A204.1 (cell line): ENCODE data around the gene PRXL2A.
"Not testable (repeated sequence)": the region's sequence is repeated elsewhere in the genome, so short reads cannot be mapped to it uniquely, and the experiment has no call there.

Source experiments
- FAIRE-seq: peaks from 2 replicates; lab custom pipeline; 2012; peaks lifted over from hg19 to GRCh38; lab: Jason Lieb, UNC

PRXL2A gene

GRCh38 chr10:80411681-80412220, 3.4 kb downstream of the PRXL2A start:
- no peak for FAIRE-seq

- no peak for FAIRE-seq
Observed at GRCh38 chr10:80412486-80412885, 4.1 kb downstream of the PRXL2A start.

GRCh38 chr10:80413271-80413996, 5.1 kb downstream of the PRXL2A start:
- FAIRE-seq, result no peak

GRCh38 chr10:80414142-80414895, 6.0 kb downstream of the PRXL2A start:
- no peak for FAIRE-seq

DNA sequence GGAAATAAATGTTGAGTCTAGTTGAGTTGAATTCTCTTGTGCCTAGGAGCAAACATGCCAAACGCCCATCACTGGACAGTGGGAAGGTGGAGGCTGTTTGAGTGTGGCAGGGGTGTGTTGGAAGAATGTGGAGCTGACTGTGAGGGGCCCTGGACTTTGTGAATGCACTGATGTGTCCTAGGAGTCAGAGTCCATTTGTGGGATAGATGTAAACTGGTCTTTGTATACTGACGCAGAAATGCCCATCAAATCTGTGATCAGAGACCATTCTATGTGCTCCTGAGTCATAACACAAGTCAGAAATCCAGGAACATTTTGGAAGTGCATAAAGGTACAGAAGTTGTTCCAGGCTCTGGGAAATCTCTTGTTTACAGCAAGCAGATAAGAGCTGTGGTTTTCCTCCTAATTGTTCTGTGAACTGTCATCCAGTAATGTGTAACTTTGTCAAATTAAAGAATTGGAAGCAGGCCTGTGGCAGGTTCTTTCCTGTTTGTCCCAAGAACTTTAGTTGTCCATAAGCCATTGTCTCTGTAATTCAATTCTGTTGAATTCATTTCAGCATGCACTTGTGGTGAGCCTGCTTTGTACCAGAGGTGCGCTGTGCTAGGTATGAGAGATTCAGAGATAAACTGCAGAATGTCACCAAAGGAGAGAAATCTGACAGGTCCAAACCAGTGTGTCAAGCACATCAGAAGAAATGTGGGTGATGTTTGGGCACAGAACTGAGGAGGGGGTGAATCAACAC, 7.6 kb downstream of the PRXL2A start:
- FAIRE-seq, result no peak

GRCh38 chr10:80416479-80417098, 8.2 kb downstream of the PRXL2A start:
- no peak for FAIRE-seq

DNA sequence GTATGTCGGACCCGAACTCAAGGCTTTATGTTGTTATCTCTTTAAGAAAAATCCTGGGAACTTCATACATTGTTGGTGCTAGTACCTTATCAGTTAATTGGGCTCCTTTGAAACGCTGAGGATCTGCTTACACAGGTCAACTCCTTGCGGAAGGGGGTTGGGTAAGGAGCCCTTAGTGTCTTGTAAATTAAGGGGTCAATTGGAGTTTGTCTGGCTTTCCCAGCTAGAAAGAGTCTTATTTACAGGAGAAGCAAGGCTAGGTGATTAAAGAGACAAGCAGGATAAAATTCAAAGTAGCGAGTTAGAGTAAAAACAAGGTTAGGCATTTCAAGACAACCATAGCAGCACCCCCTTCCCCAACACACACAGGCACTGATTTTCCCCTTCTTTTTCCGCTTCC, 8.9 kb downstream of the PRXL2A start:
- not testable (repeated sequence) for FAIRE-seq

- no peak for FAIRE-seq
Observed at GRCh38 chr10:80421050-80421706, 12.8 kb downstream of the PRXL2A start.

DNA sequence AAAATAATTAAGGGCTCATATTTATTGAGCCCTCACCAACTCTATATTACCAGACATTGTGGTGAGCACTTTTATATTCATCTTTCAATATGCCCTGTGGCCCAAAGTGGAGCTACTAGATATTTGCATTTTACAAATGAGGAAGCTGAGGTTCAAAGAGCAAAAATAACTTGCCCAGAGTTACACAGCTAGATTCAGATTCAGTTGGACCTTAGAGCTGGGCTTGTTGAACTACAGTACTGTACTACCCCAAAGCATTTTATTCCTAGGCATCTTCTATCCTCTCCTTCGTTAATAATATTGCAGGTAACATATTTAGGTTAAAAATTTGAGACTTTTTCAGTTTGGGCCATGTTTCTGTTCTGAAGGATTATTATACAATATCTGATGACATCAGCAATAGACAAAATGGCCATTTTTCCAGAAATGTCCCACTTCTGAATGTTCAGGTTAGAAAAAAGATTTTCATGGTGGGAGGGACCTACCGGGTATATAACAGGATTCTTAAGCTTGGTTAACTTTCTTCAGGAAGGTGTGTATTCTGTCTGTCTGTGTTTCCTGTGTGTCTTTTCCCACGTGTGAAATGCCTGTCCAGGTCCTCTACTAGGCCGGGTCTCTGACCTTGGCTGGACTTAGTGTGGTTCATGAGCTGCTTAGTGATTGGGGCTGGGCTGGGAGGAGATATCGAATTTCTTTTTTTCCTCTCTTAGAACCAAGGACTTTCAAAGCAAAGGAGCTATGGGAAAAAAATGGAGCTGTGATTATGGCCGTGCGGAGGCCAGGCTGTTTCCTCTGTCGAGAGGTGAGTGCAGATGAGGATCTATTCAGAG, 13.6 kb downstream of the PRXL2A start:
- no peak for FAIRE-seq

- FAIRE-seq, result no peak
Observed at GRCh38 chr10:80425901-80426300, 17.6 kb downstream of the PRXL2A start.

DNA sequence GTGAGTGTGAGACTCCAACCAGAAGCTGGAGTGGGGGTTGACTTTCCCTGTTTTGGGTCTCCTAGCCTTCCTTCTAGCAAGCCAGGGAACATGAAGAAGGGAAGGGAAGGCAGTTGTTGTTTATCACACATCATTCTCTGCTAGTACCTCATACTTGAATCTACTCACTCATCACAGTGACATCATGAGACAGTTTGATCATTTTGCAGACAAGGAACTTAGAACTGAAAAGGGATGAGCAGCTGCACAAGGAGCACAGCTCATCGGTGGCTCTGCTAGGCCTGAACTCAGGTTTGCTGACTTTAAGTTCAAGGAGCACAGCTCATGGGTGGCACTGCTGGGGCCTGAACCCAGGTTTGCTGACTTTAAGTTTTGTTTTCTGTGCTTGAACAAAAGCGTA, 19.2 kb downstream of the PRXL2A start:
- no peak for FAIRE-seq

DNA sequence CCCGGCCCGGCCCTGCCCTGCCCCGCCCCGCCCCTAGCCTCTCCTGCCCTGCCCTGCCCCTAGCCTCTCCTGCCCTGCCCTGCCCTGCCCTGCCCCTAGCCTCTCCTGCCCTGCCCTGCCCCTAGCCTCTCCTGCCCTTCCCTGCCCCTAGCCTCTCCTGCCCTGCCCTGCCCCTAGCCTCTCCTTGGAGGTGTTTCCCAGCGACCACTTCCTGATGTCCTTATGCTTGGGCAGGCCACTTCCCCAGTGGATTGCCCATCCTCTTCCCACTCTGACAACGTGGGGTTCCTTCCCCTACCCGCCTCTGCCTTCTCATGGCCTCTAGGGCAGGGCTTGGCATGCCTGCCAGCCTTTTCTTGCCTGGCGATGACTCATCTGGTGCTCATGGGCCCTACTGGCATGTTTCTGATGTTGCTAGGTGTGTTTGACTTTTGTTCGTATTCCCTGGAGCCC, 21.2 kb downstream of the PRXL2A start:
- no peak for FAIRE-seq

DNA sequence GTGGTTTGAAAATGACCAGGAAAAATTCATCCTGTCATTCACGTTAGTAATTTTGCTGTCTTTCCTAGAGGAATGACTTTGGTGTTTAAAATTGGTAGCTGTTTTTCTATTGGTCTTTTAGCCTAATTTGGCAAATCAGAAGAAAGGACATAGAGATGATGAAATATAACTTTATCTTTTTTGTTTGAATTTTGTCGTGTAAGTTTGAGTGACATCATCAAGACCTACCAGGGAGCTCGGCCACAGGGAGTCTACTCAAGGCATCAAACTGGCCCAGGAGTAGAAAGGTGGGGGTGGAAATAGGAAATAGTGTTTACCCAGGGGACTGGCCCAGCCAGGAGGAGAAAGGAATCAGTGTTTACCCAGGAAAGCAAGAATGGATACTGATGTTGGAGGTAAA, 24.8 kb downstream of the PRXL2A start:
- FAIRE-seq, result no peak

- FAIRE-seq, result no peak
Observed at GRCh38 chr10:80436446-80437098, 28.2 kb downstream of the PRXL2A start.

- no peak for FAIRE-seq
Observed at GRCh38 chr10:80437227-80437626, 28.9 kb downstream of the PRXL2A start.

DNA sequence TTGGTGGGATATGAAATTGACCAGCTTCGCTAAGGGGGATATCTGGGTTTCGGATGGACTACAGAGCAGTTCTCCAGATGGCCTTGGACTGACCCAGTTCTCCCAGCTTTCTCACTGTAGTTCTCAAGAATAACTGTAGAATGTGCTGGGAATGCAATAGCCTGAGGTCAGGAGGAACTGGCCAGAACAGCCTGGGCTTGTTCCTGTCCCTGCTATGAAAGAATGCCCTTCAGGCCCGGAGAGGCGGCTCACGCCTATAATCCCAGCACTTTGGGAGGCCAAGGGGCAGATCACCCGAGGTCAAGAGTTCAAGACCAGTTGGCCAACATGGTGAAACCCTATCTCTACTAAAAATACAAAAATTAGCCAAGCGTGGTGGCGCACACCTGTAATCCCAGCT, 33.5 kb downstream of the PRXL2A start:
- no peak for FAIRE-seq

- FAIRE-seq, result no peak
Observed at GRCh38 chr10:80442879-80443278, 34.5 kb downstream of the PRXL2A start.

GRCh38 chr10:80443531-80443974, 35.2 kb downstream of the PRXL2A start:
- no peak for FAIRE-seq

DNA sequence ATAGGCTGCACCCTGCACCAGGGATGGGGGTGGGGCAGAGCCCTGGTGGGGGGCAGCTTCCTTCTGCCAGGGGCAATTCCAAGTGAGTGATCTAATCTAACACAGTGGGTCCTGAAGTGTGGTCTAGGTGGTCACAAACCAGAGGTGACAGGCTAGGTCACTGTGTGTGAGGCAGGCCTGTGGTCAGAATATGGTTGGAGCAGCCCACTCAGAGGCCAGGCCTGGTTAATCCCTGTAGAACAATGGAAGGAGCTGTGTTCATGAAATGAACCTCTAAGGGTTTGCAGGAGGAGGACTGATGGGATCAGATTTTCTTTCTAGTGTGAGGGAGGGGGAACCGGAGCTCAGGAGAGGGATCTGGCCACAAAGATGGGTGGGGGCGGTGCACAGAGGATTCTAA, 35.8 kb downstream of the PRXL2A start:
- FAIRE-seq, result no peak

- no peak for FAIRE-seq
Observed at GRCh38 chr10:80444646-80445319, 36.4 kb downstream of the PRXL2A start.
